IMR-90 (cell line): Measurements from ENCODE around the gene TEKT5. TPM values are rescaled to one million over a fixed set of nuclear protein-coding genes. Genes with fewer than 3 reads are reported as not detected.
A peak's percentile ranks its signal among the peaks of the same experiment; 100 is the strongest.

Experiments used
- ATAC-seq: fragments of 200-7000 bp; cut with Tn5 transposase; 2 replicates; pipeline ENCODE4 v1.9.1; 2020; ENCODE audit warnings: low read depth, mild to moderate bottlenecking, moderate library complexity
- BruUV-seq: library from RNA; stranded (reverse); fragments of 400-500 nt; replicated peaks from 2 replicates; lab custom pipeline; 2021; lab: Mats Ljungman, UMichigan
- CTCF ChIA-PET: fragments of 300-600 bp; formaldehyde crosslinking; extraction: SDS; loops from one replicate; lab custom pipeline; 2021; ENCODE audit warnings: antibody characterized with exemption; lab: Yijun Ruan, JAX
- POLR2A ChIA-PET: fragments of 300-600 bp; sonication (Branson Sonifier 250); formaldehyde crosslinking; loops from one replicate; lab custom pipeline; 2022; ENCODE audit warnings: antibody characterized with exemption; ENCODE audit not compliant: unreplicated experiment; lab: Charles Lee
- DNase-seq: peaks from one replicate; pipeline ENCODE4 v3.0.0; 2013
- H2AFZ ChIP-seq: replicated peaks from 2 replicates; pipeline ENCODE3; 2013; ENCODE audit warnings: low read length, mild to moderate bottlenecking; ENCODE audit not compliant: poor library complexity
- H2AK5ac ChIP-seq: 2 replicates; pipeline ENCODE4 v1.6.1; 2013; ENCODE audit warnings: low read depth, low read length, inconsistent platforms
- H2AK9ac ChIP-seq: replicated peaks from 2 replicates; pipeline ENCODE3; 2013; ENCODE audit warnings: mild to moderate bottlenecking, low read depth, low read length, moderate library complexity; ENCODE audit not compliant: poor library complexity
- H2BK120ac ChIP-seq: 2 replicates; pipeline ENCODE4 v1.6.1; 2013; ENCODE audit warnings: low read depth, low read length, inconsistent platforms
- H2BK15ac ChIP-seq: 3 replicates; pipeline ENCODE4 v1.6.1; 2013; ENCODE audit warnings: low read depth, low read length, inconsistent platforms
- H2BK20ac ChIP-seq: 2 replicates; pipeline ENCODE4 v1.6.1; 2013; ENCODE audit warnings: low read depth, mild to moderate bottlenecking, inconsistent platforms, low read length, moderate library complexity
- H2BK5ac ChIP-seq: 2 replicates; pipeline ENCODE4 v1.6.1; 2013; ENCODE audit warnings: mild to moderate bottlenecking, low read depth, low read length, inconsistent platforms; ENCODE audit not compliant: poor library complexity, severe bottlenecking
- H3K14ac ChIP-seq: replicated peaks from 2 replicates; pipeline ENCODE4 v1.6.1; 2013; ENCODE audit warnings: low read depth, low read length, inconsistent platforms
- H3K18ac ChIP-seq: 2 replicates; pipeline ENCODE4 v1.6.1; 2013; ENCODE audit warnings: low read depth, low read length, control low read depth
- H3K23ac ChIP-seq: 2 replicates; pipeline ENCODE4 v1.6.1; 2013; ENCODE audit warnings: low read depth, low read length, inconsistent platforms
- H3K27ac ChIP-seq: 2 replicates; pipeline ENCODE4 v1.5.1; 2013; ENCODE audit warnings: mild to moderate bottlenecking, control low read depth, low read length; ENCODE audit not compliant: insufficient read depth
- H3K27me3 ChIP-seq: 2 replicates; pipeline ENCODE4 v1.6.1; 2013; ENCODE audit warnings: low read length; ENCODE audit not compliant: control insufficient read depth, insufficient read depth
- H3K36me3 ChIP-seq: 2 replicates; pipeline ENCODE4 v1.6.1; 2013; ENCODE audit warnings: low read length, mixed read lengths; ENCODE audit not compliant: control insufficient read depth, insufficient read depth
- H3K4ac ChIP-seq: 2 replicates; pipeline ENCODE4 v1.6.1; 2013; ENCODE audit warnings: low read depth, low read length, inconsistent platforms
- H3K4me1 ChIP-seq: 2 replicates; pipeline ENCODE4 v1.6.1; 2013; ENCODE audit warnings: low read length, mixed read lengths; ENCODE audit not compliant: control insufficient read depth, insufficient read depth
- H3K4me2 ChIP-seq: 2 replicates; pipeline ENCODE4 v1.6.1; 2013; ENCODE audit warnings: low read depth, mild to moderate bottlenecking, control low read depth, low read length, moderate library complexity
- H3K4me3 ChIP-seq: 2 replicates; pipeline ENCODE4 v1.5.1; 2013; ENCODE audit warnings: low read depth, mild to moderate bottlenecking, control low read depth, low read length, moderate library complexity; ENCODE audit not compliant: insufficient read depth
- H3K56ac ChIP-seq: 2 replicates; pipeline ENCODE4 v1.6.1; 2013; ENCODE audit warnings: low read length, inconsistent platforms; ENCODE audit not compliant: insufficient read depth; ENCODE audit errors: extremely low read depth
- H3K79me1 ChIP-seq, 2 experiments: 2 replicates each; pipeline ENCODE4 v1.6.1; 2013; ENCODE audit warnings: low read length in 2 of 2, inconsistent platforms in 1 of 2, low read depth in 1 of 2
- H3K9ac ChIP-seq: 2 replicates; pipeline ENCODE4 v1.6.1; 2013; ENCODE audit warnings: low read depth, low read length, control low read depth
- H3K9me1 ChIP-seq: 2 replicates; pipeline ENCODE4 v1.6.1; 2013; ENCODE audit warnings: low read length, inconsistent platforms; ENCODE audit not compliant: insufficient read depth
- H3K9me3 ChIP-seq: 2 replicates; pipeline ENCODE4 v1.6.1; 2013; ENCODE audit warnings: low read length; ENCODE audit not compliant: control insufficient read depth, insufficient read depth
- H4K20me1 ChIP-seq: 2 replicates; pipeline ENCODE4 v1.6.1; 2013; ENCODE audit warnings: low read length, inconsistent platforms; ENCODE audit not compliant: insufficient read depth
- H4K5ac ChIP-seq: 2 replicates; pipeline ENCODE4 v1.6.1; 2013; ENCODE audit warnings: mild to moderate bottlenecking, low read depth, low read length, control low read depth
- H4K8ac ChIP-seq, 2 experiments: 2 replicates each; pipeline ENCODE4 v1.6.1; 2013; ENCODE audit warnings: low read depth in 2 of 2, low read length in 2 of 2, control low read depth in 1 of 2, inconsistent platforms in 1 of 2
- H4K91ac ChIP-seq: 2 replicates; pipeline ENCODE4 v1.6.1; 2013; ENCODE audit warnings: low read depth, low read length, inconsistent platforms; ENCODE audit not compliant: insufficient read depth
- BHLHE40 ChIP-seq: fragments of 150-350 bp; IDR thresholded peaks from 2 replicates; pipeline ENCODE4 v1.6.1; 2016; ENCODE audit warnings: mild to moderate bottlenecking, low read depth, low read length
- FOS ChIP-seq: fragments of 150-350 bp; IDR thresholded peaks from 2 replicates; pipeline ENCODE4 v1.6.1; 2016; ENCODE audit warnings: low read depth, low read length
- MXI1 ChIP-seq: IDR thresholded peaks from 2 replicates; pipeline ENCODE4 v1.6.1; 2012; ENCODE audit warnings: low read depth, mild to moderate bottlenecking, low read length, moderate library complexity, borderline replicate concordance
- NFE2L2 ChIP-seq: fragments of 150-350 bp; IDR thresholded peaks from 2 replicates; pipeline ENCODE4 v1.6.1; 2016; ENCODE audit warnings: low read depth, mild to moderate bottlenecking, low read length
- WGBS, 2 experiments: methylation state at CpG; one replicate each; pipeline versions ENCODE4 v1.1.5 to v1.1.7; 2013; ENCODE audit warnings: missing lambda C conversion rate in 2 of 2; ENCODE audit not compliant: insufficient read length in 1 of 2; ENCODE audit errors: extremely low coverage in 2 of 2; 5-methylcytosine and 5-hydroxymethylcytosine counted together
- dilution Hi-C: fragments of 300-500 bp; cut with HindIII; formaldehyde crosslinking; loops from one replicate; pipeline ENCODE4 v1.14.3; 2018; ENCODE audit warnings: low sequenced_read_pairs; ENCODE audit not compliant: unreplicated experiment
- in situ Hi-C: fragments of 300-500 bp; cut with MboI; formaldehyde crosslinking; loops from 3 replicates; pipeline ENCODE4 v1.14.3; 2019; ENCODE audit warnings: low sequenced_read_pairs, inconsistent platforms, mixed read lengths
- intact Hi-C: fragments of 100-400 bp; cut with micrococcal nuclease; formaldehyde crosslinking; loops from 2 replicates; pipeline ENCODE4 v1.10.0; 2022
- polyA plus RNA-seq, 3 experiments: library from polyadenylated mRNA; depleted of rRNA; stranded (reverse); fragments of >200 nt; gene quantifications; 2 replicates each; pipeline ENCODE4 v1.2.3, GENCODE V29; 2012; ENCODE audit warnings: low replicate concordance in 1 of 3
- total RNA-seq: library from RNA; depleted of rRNA; stranded (reverse); fragments of >200 nt; gene quantifications from 2 replicates; pipeline ENCODE4 v1.2.3, GENCODE V29; 2012

The TEKT5 gene
- total and polyA plus RNA-seq, 2 of the 4 experiments (the other 2 are of a cell fraction), result 0.17 TPM; not detected in 1

GRCh38 chr16:10616419-10616755 lies 78.3 kb downstream of the TEKT5 start:
- no peaks in the 10 kb centered on the region for H3K79me1 ChIP-seq
- CTCF ChIA-PET, result no interaction called here
- no peak overlapping the region for H3K9ac ChIP-seq
- TF ChIP-seq BHLHE40, result no peak
- no peak for TF ChIP-seq FOS
- no peak for TF ChIP-seq NFE2L2
- no peak for TF ChIP-seq MXI1
- H4K91ac ChIP-seq, result no peak overlapping the region
- no peaks in the 10 kb centered on the region for H3K36me3 ChIP-seq
- DNase-seq (no peak), ATAC-seq (no peak; the same call in 1 of the 2 replicates)
- no peak overlapping the region for H2BK120ac ChIP-seq
- H2BK20ac ChIP-seq, result no peak overlapping the region
- H2AK9ac ChIP-seq, result no peak overlapping the region
- H3K23ac ChIP-seq, result no peak overlapping the region
- no peak overlapping the region for H3K27ac ChIP-seq
- intact Hi-C loops, result no loop called here
- 60% methylated on average over 2 of the region's 6 CpGs; no CpG with 5 or more reads in 1 of the 2 experiments for WGBS, 2 experiments
- POLR2A ChIA-PET, result no interaction called here
- H3K4me2 ChIP-seq, result no peak overlapping the region
- no peak overlapping the region for H2AK5ac ChIP-seq
- H4K20me1 ChIP-seq, result no peaks in the 10 kb centered on the region
- no peak overlapping the region for H3K4ac ChIP-seq
- peaks cover 4% of the 10 kb centered on the region; the same call in 1 of the 2 replicates for H3K4me1 ChIP-seq
- H3K27me3 ChIP-seq, result peaks cover 9% of the 10 kb centered on the region; the same call in 1 of the 2 replicates
- H2BK5ac ChIP-seq, result no peak overlapping the region
- H2AFZ ChIP-seq, result peak overlapping the region; percentile 84
- H3K56ac ChIP-seq, result no peak overlapping the region
- no TSS peak for BruUV-seq
- H3K9me1 ChIP-seq, result no peaks in the 10 kb centered on the region
- in situ Hi-C loops, result no loop called here
- no peak overlapping the region for H4K5ac ChIP-seq
- H3K4me3 ChIP-seq, result no peak overlapping the region
- no peak overlapping the region for H3K14ac ChIP-seq
- dilution Hi-C loops, result no loop called here
- no peaks in the 10 kb centered on the region for H3K9me3 ChIP-seq
- H3K18ac ChIP-seq, result no peak overlapping the region
- no peak overlapping the region for H4K8ac ChIP-seq
- H2BK15ac ChIP-seq, result no peak overlapping the region
